ENCODE measurements around the gene STXBP5.
"Not testable (repeated sequence)": the region's sequence is repeated elsewhere in the genome, so short reads cannot be mapped to it uniquely, and the experiment has no call there.

STXBP5 gene

DNA sequence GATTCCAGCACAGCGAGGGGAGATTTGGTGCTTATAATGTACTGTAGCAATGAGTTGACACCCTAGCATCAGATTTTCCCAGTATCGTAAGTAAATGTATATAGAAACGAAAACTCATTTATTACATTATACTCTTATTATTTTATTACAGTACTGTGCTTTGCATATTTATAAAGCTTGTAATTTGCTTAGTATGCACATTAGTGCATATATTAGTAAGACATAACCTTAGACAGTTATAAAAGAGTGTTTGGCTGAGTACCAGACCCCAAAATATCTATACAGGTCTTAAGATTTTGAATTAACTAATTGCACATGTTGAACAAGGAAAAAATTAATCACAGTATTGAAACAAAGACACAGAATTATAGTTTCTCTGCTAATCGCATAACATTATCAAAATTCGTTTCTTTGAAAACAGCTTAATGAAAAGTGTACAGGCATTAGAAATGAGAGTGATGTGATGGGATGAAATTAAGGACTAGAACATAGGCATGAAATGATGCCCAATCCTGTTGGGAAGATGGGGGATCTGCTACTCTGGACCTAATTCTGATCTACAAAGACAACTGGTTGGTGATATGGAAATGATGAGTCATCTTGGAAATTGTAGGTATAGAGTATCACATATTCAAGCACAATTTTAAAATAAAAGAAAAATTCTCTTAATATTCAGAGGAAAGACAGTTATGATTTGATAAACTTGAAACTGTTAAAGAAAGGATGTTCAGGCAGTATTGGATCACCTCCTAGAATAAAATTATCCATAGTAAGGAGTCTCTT is 42.8 kb downstream of the STXBP5 start:
- no peak for DNase-seq (ENCODE audit: low spot score)

GRCh38 chr6:147248859-147249258 is 44.6 kb downstream of the STXBP5 start:
- no peak for DNase-seq (ENCODE audit: low spot score)

- DNase-seq (ENCODE audit: low spot score) = no peak
Measured at GRCh38 chr6:147251072-147251471, 46.9 kb downstream of the STXBP5 start.

- DNase-seq (ENCODE audit: low spot score) = not testable (repeated sequence)
Measured at GRCh38 chr6:147254929-147255473, 50.8 kb downstream of the STXBP5 start.

- no peak for DNase-seq (ENCODE audit: low spot score)
Measured at GRCh38 chr6:147255948-147256674, 51.9 kb downstream of the STXBP5 start.

GRCh38 chr6:147257760-147258159 is 53.5 kb downstream of the STXBP5 start:
- no peak for DNase-seq (ENCODE audit: low spot score)

DNA sequence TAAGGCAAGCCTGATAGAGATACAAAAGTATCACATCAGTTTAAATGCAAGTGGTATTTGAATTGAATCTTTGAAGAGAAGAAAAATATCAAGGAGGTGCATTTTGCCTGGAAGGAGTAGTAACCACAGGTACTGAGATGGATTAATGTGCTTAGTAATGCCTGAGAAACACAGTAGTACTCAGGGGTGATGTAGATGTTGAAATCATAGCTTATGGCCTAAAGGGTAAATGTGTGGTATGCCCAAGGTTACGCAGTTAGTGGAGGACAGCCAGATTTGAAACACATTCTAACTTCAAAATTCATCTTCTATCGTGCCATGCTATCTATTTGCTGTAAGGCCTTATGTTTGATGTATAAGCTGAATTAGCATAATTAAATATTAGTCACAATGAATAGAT is 55.9 kb downstream of the STXBP5 start:
- DNase-seq (ENCODE audit: low spot score) = no peak

GRCh38 chr6:147262946-147263345 is 58.7 kb downstream of the STXBP5 start:
- no peak for DNase-seq (ENCODE audit: low spot score)

- DNase-seq (ENCODE audit: low spot score) = no peak
Measured at GRCh38 chr6:147266821-147267220, 62.6 kb downstream of the STXBP5 start.

DNA sequence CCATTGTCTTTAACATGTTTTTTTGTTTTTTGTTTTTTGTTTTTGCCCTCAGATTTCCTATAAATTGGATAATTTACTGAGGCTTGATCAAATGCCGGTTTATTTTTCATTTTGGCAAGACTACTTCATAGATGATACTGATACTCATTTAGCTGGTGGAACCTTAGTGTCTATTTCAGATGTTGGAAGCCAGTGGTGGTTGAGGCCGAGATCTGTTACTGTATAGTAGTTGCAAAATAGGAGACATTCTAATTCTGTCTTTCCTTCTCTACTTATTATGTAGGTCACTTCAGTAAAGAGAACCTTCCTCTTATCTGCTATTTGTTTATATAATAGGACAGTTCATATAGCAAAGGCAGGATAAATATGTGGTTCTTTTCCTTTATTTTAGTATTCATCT is 63.4 kb downstream of the STXBP5 start:
- DNase-seq (ENCODE audit: low spot score) = no peak

- no peak for DNase-seq (ENCODE audit: low spot score)
Measured at GRCh38 chr6:147268254-147268653, 64.0 kb downstream of the STXBP5 start.

DNA sequence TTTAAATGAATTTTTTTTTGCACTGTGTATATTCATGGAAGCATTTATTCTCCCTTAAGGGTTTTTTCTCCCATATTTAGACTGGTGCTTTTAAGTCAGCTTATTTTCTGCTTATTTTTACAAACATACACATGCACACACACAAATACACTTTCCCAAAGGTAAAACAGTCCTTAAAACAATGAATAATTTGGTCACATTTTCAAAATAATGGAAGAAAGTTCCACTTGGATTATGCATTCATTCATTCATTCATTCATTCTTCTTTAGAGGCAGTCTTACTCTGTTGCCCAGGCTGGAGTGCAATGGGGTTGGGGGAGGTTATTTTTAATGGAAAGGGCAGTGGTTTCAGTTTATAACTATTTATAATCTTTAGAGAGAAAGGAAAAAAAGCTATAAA is 69.8 kb downstream of the STXBP5 start:
- DNase-seq (ENCODE audit: low spot score) = no peak

DNA sequence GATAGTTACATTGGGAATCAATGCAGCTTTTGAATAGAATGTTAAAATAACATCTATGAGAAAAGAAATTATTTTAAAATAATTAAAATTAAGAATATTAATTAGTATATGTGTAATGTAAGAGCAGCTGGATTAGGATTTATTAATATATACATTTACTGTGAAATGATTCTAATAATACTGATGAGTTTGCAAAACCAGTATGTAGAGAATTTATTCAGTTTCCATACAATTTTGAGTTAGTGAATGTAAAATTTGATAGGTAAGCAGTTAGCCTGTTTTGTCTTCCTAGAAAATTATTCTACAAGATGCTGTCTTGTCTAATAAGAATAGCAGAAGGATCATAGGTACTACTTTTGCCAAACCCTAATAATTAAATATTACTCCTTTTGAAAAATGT is 70.6 kb downstream of the STXBP5 start:
- no peak for DNase-seq (ENCODE audit: low spot score)

GRCh38 chr6:147278891-147279290 is 74.7 kb downstream of the STXBP5 start:
- DNase-seq (ENCODE audit: low spot score) = no peak

DNA sequence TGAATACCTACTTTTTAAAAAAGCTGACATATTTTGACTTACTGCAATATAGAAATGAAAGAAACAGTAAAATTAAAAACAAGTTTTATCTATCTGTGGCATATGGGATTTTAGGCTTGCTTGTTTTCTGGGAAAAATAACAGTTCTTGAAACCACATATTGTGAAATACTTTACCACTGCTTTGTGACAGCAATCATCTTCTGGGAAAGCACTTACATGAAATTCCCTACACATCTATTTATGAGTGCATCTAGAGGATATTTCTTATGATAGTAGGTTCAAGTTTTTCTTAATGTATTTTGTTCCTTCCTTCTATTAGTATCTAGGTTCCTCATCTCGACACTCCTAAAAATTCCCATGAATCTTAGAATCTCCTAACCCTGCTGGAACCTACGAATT is 75.2 kb downstream of the STXBP5 start:
- DNase-seq (ENCODE audit: low spot score) = no peak

DNA sequence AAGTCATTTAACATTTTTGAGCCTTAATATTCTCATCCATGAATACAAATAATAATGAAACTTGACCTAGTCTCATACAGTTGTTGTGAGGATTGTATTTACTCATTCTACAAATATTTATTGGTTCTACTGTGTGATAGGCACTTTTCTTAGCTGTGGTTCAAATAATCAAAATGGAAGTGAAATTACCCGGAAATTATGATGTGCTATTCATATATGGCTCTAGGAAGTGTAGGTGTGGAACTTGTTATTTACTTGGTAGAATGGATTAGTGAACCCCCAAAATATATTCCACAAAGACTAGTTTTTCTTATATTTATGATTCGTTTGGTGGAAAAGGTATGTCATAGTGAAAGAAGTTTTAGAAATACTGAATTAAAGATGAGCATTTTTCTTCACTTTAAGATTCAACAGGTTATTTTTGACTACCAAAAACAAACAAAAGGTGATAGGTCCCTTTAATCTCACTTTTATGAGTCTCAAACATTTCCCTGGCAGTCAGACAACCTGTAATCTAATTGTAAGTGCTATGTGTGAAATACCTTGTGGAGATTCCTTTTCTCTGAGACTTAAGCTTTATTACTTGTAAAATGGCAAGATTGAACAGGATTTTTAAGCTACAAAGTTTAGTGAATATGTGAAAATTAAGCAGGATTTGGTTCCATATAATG is 77.8 kb downstream of the STXBP5 start:
- DNase-seq (ENCODE audit: low spot score) = no peak

- DNase-seq (ENCODE audit: low spot score) = no peak
Measured at GRCh38 chr6:147282566-147282959, 78.3 kb downstream of the STXBP5 start.

DNA sequence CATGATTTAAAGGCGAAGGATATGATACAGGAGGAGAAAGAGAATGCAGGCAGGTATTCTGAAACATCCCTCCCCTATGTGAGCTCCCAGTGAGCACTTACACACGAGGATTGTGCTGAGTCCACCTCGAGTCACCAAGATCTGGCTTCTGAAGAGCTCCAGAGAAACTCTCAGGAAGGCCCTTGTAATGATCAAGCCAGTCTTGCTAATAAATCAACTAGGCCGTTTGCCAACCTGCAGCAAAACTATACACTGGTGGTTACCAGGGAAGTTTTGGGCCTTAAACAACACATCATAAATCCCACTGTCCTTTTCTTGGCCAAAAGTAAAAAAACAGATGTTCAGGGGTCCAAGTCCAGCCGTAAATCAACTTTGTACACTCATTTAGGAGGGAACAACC is 79.2 kb downstream of the STXBP5 start:
- DNase-seq (ENCODE audit: low spot score) = no peak

DNA sequence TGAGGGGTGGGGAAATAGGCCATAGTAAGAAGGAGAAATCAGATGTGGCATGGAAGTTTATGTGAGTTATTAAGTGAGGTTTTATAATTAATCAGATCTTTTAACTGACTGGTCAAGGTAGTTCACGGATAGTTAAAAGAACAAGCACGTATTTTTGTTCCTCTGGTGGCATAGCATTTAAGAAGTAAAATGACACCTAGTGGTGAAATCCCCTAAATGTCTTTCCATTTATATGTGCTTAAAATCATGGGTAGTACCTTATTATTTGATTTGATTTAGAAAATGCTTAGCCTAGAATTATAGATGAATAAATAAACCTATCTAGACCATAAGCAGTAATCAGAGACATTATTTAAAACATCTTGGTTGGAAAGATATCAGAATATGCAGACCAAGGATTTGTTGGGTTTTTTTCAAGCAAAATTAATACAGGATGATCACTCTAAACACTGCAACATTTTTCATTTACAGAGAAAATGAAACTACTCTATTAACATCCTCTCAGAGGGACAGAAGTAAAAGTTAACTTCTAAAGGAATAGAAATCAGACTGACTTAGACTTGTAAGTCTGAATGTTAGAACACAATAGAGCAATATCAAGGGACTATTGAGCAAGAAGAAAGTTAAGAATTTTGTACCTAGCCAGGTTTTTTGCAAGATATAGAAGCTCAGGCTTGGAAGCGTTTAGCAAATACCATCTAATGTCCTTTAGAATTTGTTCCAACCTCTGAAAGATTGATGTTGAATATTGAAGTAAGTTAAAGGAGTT is 81.1 kb downstream of the STXBP5 start:
- DNase-seq (ENCODE audit: low spot score) = peak; percentile 55

DNA sequence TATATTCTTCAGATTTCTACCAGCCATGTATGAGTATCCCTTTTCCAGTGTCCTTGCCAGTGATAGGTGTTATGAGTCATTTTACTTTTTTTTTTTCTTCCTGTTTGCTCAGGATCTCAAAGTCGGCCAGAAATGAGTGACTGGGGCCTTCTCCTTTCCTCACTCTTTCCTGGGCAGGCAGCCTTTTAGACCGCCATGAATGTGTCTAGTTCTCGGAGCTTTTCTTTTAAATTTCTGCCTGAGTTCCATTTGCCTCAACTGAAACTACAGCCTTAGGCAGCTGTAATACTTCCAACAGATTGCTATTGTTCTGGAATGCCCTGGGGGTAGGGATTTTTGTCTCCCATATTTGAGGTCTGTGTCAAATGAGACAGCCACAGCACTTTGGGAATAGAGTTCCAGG is 83.7 kb downstream of the STXBP5 start:
- no peak for DNase-seq (ENCODE audit: low spot score)

- no peak for DNase-seq (ENCODE audit: low spot score)
Measured at GRCh38 chr6:147297124-147297523, 92.9 kb downstream of the STXBP5 start.
